Measurements from ENCODE around the gene MAML3. TPM values are rescaled to one million over a fixed set of nuclear protein-coding genes. Genes with fewer than 3 reads are reported as not detected.

MAML3 gene
- total and polyA plus RNA-seq, 2 experiments from 2014 or later = 1.7 to 6.5 TPM

- TF ChIP-seq CTCF (conservative IDR thresholded peaks at IDR 0.05; ENCODE audit: low read depth in 2 of 2) (no peak), CREB1 (CRISPR knock-in tag; IDR thresholded peaks at IDR 0.05; ENCODE audit: low read depth) (no peak), EZH2 (IDR thresholded peaks at IDR 0.05; ENCODE audit: low read depth, unreplicated experiment) (no peak), ZNF114 (CRISPR knock-in tag; IDR thresholded peaks at IDR 0.05) (no peak), JUNB (IDR thresholded peaks at IDR 0.05; ENCODE audit: unreplicated experiment) (no peak), NANOG (IDR thresholded peaks at IDR 0.05; ENCODE audit: borderline replicate concordance) (no peak)
Measured at GRCh38 chr4:139851133-139851532, 302.9 kb downstream of the MAML3 start (continued).

GRCh38 chr4:139849219-139849618 is 304.8 kb downstream of the MAML3 start:
- H3K4me1 ChIP-seq (ENCODE audit: insufficient read depth) = peaks cover 55% of the 10 kb centered on the region
- H3K79me2 ChIP-seq (replicated peaks; ENCODE audit: insufficient read depth) = no peaks in the 10 kb centered on the region
- ATAC-seq (no peak), DNase-seq (ENCODE audit: low spot score) (no peak)
- no peak overlapping the region for H3K27ac Mint-ChIP-seq
- no peak overlapping the region for H3K4me2 ChIP-seq
- no peak overlapping the region for H3K4me3 Mint-ChIP-seq
- no peaks in the 10 kb centered on the region for H3K9me2 ChIP-seq (ENCODE audit: insufficient read depth)
- no peaks in the 10 kb centered on the region for H4K20me1 ChIP-seq (replicated peaks; ENCODE audit: insufficient read depth)
- no peaks in the 10 kb centered on the region for H3K27me3 ChIP-seq (ENCODE audit: insufficient read depth)
- H3K4me3 ChIP-seq = no peak overlapping the region
- no peaks in the 10 kb centered on the region for H3K27me3 Mint-ChIP-seq (ENCODE audit: insufficient read depth, low read depth, poor library complexity)
- H3K27ac ChIP-seq (ENCODE audit: low read depth) = no peak overlapping the region
- H2AFZ ChIP-seq = no peak overlapping the region
- no peaks in the 10 kb centered on the region; the same call in 1 of the 2 replicates for H3F3A ChIP-seq (replicated peaks; ENCODE audit: low read depth)
- no peaks in the 10 kb centered on the region for H3K36me3 ChIP-seq (ENCODE audit: insufficient read depth)
- no peaks in the 10 kb centered on the region for H3K36me3 Mint-ChIP-seq (ENCODE audit: low read depth)
- no peaks in the 10 kb centered on the region for H3K9me3 Mint-ChIP-seq
- peaks cover 58% of the 10 kb centered on the region for H3K4me1 Mint-ChIP-seq
- TF ChIP-seq CTCF (conservative IDR thresholded peaks at IDR 0.05; ENCODE audit: low read depth in 2 of 2) = no peak
- no peak for TF ChIP-seq ZNF331 (CRISPR knock-in tag; IDR thresholded peaks at IDR 0.05; ENCODE audit: low read depth)
- no peak for TF ChIP-seq REST (IDR thresholded peaks at IDR 0.05; ENCODE audit: unreplicated experiment)
- TF ChIP-seq EZH2phosphoT487 (IDR thresholded peaks at IDR 0.05; ENCODE audit: unreplicated experiment) = no peak
- TF ChIP-seq STAT1 (IDR thresholded peaks at IDR 0.05; ENCODE audit: unreplicated experiment) = no peak
- TF ChIP-seq NANOG (IDR thresholded peaks at IDR 0.05; ENCODE audit: borderline replicate concordance) = no peak
- no peak for TF ChIP-seq EZH2 (IDR thresholded peaks at IDR 0.05; ENCODE audit: low read depth, unreplicated experiment)
